GM10248 (cell line): ENCODE measurements around the gene SPIC.

ENCODE experiments used
- CTCF ChIA-PET: fragments of 300-600 bp; sonication (Branson Sonifier 250); formaldehyde crosslinking; extraction: SDS; loops from one replicate; lab custom pipeline; 2021; ENCODE audit warnings: antibody characterized with exemption; lab: Yijun Ruan, JAX
- POLR2A ChIA-PET: fragments of 350-650 bp; sonication (Branson Sonifier 250); formaldehyde crosslinking; extraction: SDS; loops from one replicate; lab custom pipeline; 2020; ENCODE audit warnings: antibody characterized with exemption; lab: Yijun Ruan, JAX
- DNase-seq: peaks from one replicate; pipeline ENCODE4 v3.0.0; 2012; ENCODE audit errors: extremely low spot score
- CTCF ChIP-seq: IDR thresholded peaks from 2 replicates; pipeline ENCODE4 v1.5.1; 2012; ENCODE audit warnings: mild to moderate bottlenecking, low read depth; ENCODE audit errors: extremely low read depth, missing control alignments, control extremely low read depth

SPIC gene

DNA sequence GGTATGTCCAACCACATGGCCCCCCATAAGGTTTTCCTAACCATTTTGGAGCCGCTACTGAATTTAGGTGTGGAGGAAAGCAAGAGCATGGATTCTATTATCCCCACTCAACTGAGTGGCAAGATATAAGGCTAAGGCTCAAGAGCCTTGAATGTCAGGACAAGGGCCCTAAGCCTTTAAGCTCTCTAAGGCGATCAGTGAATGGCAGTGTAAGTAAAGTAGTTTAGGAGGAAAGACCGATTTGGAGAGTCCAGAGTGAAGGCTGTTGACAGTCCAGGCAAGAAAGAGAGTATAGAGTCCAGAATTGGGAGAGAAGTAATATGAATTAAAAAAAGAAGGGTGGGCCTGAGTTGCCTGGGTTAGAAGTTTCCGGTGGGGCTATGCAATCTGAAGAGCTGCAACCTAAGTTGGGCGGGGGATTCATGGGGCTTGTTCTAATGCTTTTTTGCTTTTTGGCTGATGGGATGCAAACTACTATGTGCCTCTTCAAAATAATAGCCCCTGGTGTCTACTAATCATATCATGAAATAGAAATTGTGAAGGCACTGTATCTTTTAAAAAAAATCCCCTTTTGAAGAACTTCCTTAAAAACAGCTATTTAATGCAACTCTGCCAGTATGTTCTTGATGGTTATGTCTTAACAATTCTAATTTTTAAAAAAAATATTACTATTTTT lies at the start of gene SPIC:
Gene SPIC (plus strand): TSS at position 626 of the 676 bp plus-strand sequence. CDS start 1,569 bp downstream, outside the sequence.
- CTCF ChIA-PET, result no interaction called here
- TF ChIP-seq CTCF, result no peak
- no peak for DNase-seq
- POLR2A ChIA-PET, result no interaction called here

- POLR2A ChIA-PET, result no interaction called here
- CTCF ChIA-PET, result no interaction called here
- no peak for TF ChIP-seq CTCF
- DNase-seq, result no peak
These were observed 44.7 kb upstream of the SPIC start for GRCh38 chr12:101430456-101430855.

- ChIA-PET CTCF (no interaction called here), POLR2A (no interaction called here)
- no peak for TF ChIP-seq CTCF
- no peak for DNase-seq
These were observed 39.0 kb upstream of the SPIC start for GRCh38 chr12:101436136-101436535.

DNA sequence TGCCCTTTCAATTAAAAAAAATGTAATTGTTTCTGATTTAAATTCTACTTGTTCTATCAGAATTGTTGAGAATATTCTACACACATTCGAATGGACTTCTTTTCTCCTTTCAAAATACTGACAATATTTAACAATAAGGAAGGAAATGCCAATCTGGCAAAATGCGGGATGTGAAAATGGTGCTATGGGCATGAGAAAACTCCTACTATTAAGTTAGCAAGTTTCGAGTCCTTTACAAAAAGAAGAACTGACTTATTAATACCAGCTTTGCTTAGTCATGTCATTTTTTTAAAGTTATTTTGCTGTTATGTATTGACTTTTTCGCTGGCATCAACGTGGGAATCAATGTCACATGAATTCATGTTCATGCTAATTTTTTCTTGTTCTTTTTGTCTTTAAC lies 35.9 kb upstream of the SPIC start:
- CTCF ChIA-PET, result no interaction called here
- no peak for TF ChIP-seq CTCF
- POLR2A ChIA-PET, result no interaction called here
- DNase-seq, result no peak

GRCh38 chr12:101441461-101442224 lies 33.5 kb upstream of the SPIC start:
- POLR2A ChIA-PET, result no interaction called here
- CTCF ChIA-PET, result no interaction called here
- no peak for DNase-seq
- TF ChIP-seq CTCF, result no peak

DNA sequence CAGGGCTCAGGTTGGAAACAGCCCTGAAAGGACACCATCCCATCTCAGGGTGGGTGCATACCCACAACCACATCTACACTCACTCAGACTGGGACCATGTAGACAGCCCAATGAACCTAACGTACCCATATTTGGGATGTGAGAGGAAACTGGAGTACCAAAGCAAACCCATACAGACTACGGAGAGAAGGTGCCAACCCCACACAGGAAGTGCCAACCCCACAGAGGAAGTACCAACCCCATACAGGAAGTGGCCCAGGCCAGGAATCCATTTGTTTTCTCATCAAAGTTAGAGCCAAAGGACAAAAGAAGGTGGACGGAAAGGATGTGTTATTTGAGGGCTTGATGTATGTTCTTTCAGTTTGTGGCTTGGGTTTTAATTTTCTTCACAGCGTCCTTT lies 19.5 kb upstream of the SPIC start:
- DNase-seq, result no peak
- POLR2A ChIA-PET, result no interaction called here
- no peak for TF ChIP-seq CTCF
- CTCF ChIA-PET, result interaction anchor here (1.2 kb wide), 1 partner anchor 13 kb away, joined by 3 read pairs; no protein-coding TSS in a partner anchor
